H1 (cell line): ENCODE measurements around the gene TOPORS. TPM values are rescaled to one million over a fixed set of nuclear protein-coding genes. Genes with fewer than 3 reads are reported as not detected.

Source experiments
- CTCF ChIA-PET: fragments of 300-600 bp; sonication (Branson Sonifier 250); formaldehyde crosslinking; loops from one replicate; lab custom pipeline; 2021; ENCODE audit not compliant: partially characterized antibody; lab: Charles Lee
- POLR2A ChIA-PET: fragments of 300-600 bp; sonication (Branson Sonifier 250); formaldehyde crosslinking; loops from one replicate; lab custom pipeline; 2021; ENCODE audit warnings: inconsistent platforms; ENCODE audit not compliant: partially characterized antibody; lab: Charles Lee
- DNase-seq, 2 experiments: peaks; one replicate each; pipeline versions ENCODE4 v3.0.0 to v3.0.0-alpha.2; 2010 to 2022; ENCODE audit warnings: low spot score in 2 of 2, low read depth in 1 of 2, mixed read lengths in 1 of 2
- FAIRE-seq: peaks from 2 replicates; lab custom pipeline; 2011; peaks lifted over from hg19 to GRCh38; lab: Jason Lieb, UNC
- H2AFZ ChIP-seq: 2 replicates; pipeline ENCODE4 v1.8.1; 2012; ENCODE audit warnings: low read length, inconsistent platforms
- H2AK5ac ChIP-seq: 2 replicates; pipeline ENCODE4 v1.6.1; 2013; ENCODE audit warnings: low read depth, low read length
- H2BK120ac ChIP-seq: replicated peaks from 2 replicates; pipeline ENCODE3; 2013; ENCODE audit warnings: low read depth, low read length, inconsistent platforms
- H2BK12ac ChIP-seq: 2 replicates; pipeline ENCODE4 v1.6.1; 2013; ENCODE audit warnings: low read depth, low read length
- H2BK15ac ChIP-seq: 2 replicates; pipeline ENCODE4 v1.6.1; 2013; ENCODE audit warnings: low read length
- H2BK20ac ChIP-seq: 2 replicates; pipeline ENCODE4 v1.6.1; 2013; ENCODE audit warnings: low read length
- H2BK5ac ChIP-seq: 2 replicates; pipeline ENCODE4 v1.6.1; 2013; ENCODE audit warnings: low read depth, low read length
- H3K14ac ChIP-seq: 2 replicates; pipeline ENCODE4 v1.6.1; 2013; ENCODE audit warnings: inconsistent platforms; ENCODE audit not compliant: insufficient read length
- H3K18ac ChIP-seq: 2 replicates; pipeline ENCODE4 v1.6.1; 2013; ENCODE audit warnings: low read length; ENCODE audit errors: extremely low read depth
- H3K23ac ChIP-seq: 2 replicates; pipeline ENCODE4 v1.6.1; 2013; ENCODE audit warnings: inconsistent platforms; ENCODE audit not compliant: insufficient read length
- H3K23me2 ChIP-seq: 2 replicates; pipeline ENCODE4 v1.6.1; 2013; ENCODE audit warnings: low read depth, low read length
- H3K27ac ChIP-seq: 2 replicates; pipeline ENCODE4 v1.6.1; 2011; ENCODE audit warnings: low read depth, low read length, inconsistent platforms
- H3K27me3 ChIP-seq, 4 experiments: replicated peaks in 1 of 4; 1 replicate in 1 of 4; 2 replicates in 3 of 4; pipeline versions ENCODE4 v1.6.1 to v1.8.1; 2011 to 2013; ENCODE audit warnings: low read length in 3 of 4, mild to moderate bottlenecking in 3 of 4, inconsistent platforms in 2 of 4, mixed read lengths in 2 of 4, moderate library complexity in 1 of 4; ENCODE audit not compliant: control insufficient read depth in 3 of 4, insufficient read depth in 3 of 4; ENCODE audit errors: extremely low read depth in 1 of 4
- H3K36me3 ChIP-seq, 4 experiments: 2 replicates each; pipeline versions ENCODE4 v1.6.1 to v1.8.1; 2011 to 2013; ENCODE audit warnings: mild to moderate bottlenecking in 4 of 4, low read length in 3 of 4, moderate library complexity in 2 of 4, control low read depth in 1 of 4, inconsistent platforms in 1 of 4; ENCODE audit not compliant: insufficient read depth in 4 of 4, control insufficient read depth in 2 of 4
- H3K4ac ChIP-seq: replicated peaks from 2 replicates; pipeline ENCODE3; 2013; ENCODE audit warnings: low read length, low read depth, mixed read lengths, inconsistent platforms; ENCODE audit not compliant: insufficient read length
- H3K4me1 ChIP-seq, 4 experiments: replicated peaks in 1 of 4; 1 replicate in 1 of 4; 2 replicates in 3 of 4; pipeline versions ENCODE4 v1.6.1 to v1.8.1; 2011 to 2013; ENCODE audit warnings: low read length in 3 of 4, inconsistent platforms in 2 of 4, mixed read lengths in 1 of 4; ENCODE audit not compliant: insufficient read depth in 4 of 4, control insufficient read depth in 3 of 4
- H3K4me2 ChIP-seq, 2 experiments: 2 replicates each; pipeline versions ENCODE4 v1.6.1 to v1.8.1; 2011 to 2013; ENCODE audit warnings: low read depth in 2 of 2, low read length in 2 of 2, control low read depth in 1 of 2, inconsistent platforms in 1 of 2, mild to moderate bottlenecking in 1 of 2; ENCODE audit not compliant: insufficient read depth in 1 of 2
- H3K4me3 ChIP-seq, 4 experiments: fragments of 200-600, 300-600 bp in 1 of 4; sonication (generic), shearing (Covaris generic), sonication (Bioruptor Twin) in 1 of 4; 2 replicates each; pipeline versions ENCODE4 v1.5.1 to v1.8.1; 2011 to 2016; ENCODE audit warnings: low read length in 4 of 4, low read depth in 3 of 4, control low read depth in 2 of 4, inconsistent platforms in 2 of 4, mild to moderate bottlenecking in 2 of 4, mixed read lengths in 1 of 4, moderate library complexity in 1 of 4; ENCODE audit not compliant: insufficient read depth in 2 of 4; ENCODE audit errors: extremely low read depth in 1 of 4
- H3K56ac ChIP-seq: replicated peaks from 2 replicates; pipeline ENCODE3; 2013; ENCODE audit warnings: low read depth, mild to moderate bottlenecking, mixed read lengths, low read length, inconsistent platforms; ENCODE audit not compliant: insufficient read length
- H3K79me1 ChIP-seq: 2 replicates; pipeline ENCODE4 v1.6.1; 2013; ENCODE audit warnings: low read depth, low read length, control low read depth
- H3K79me2 ChIP-seq, 2 experiments: 2 replicates each; pipeline versions ENCODE4 v1.6.1 to v1.8.1; 2012 to 2013; ENCODE audit warnings: low read length in 2 of 2, mild to moderate bottlenecking in 2 of 2, inconsistent platforms in 1 of 2; ENCODE audit not compliant: insufficient read depth in 2 of 2, control insufficient read depth in 1 of 2
- H3K9ac ChIP-seq, 4 experiments: replicated peaks in 1 of 4; 1 replicate in 1 of 4; 2 replicates in 3 of 4; pipeline versions ENCODE4 v1.6.1 to v1.8.1; 2011 to 2013; ENCODE audit warnings: low read depth in 3 of 4, low read length in 3 of 4, control low read depth in 2 of 4, mild to moderate bottlenecking in 2 of 4, moderate library complexity in 2 of 4, inconsistent platforms in 1 of 4; ENCODE audit errors: extremely low read depth in 1 of 4
- H3K9me3 ChIP-seq, 2 experiments: 2 replicates each; pipeline versions ENCODE4 v1.6.1 to v1.8.1; 2012 to 2013; ENCODE audit warnings: mild to moderate bottlenecking in 2 of 2, moderate library complexity in 2 of 2, control low read depth in 1 of 2, inconsistent platforms in 1 of 2, low read depth in 1 of 2, low read length in 1 of 2, mixed read lengths in 1 of 2; ENCODE audit not compliant: insufficient read depth in 2 of 2
- H4K20me1 ChIP-seq, 2 experiments: replicated peaks in 1 of 2; 2 replicates each; pipeline versions ENCODE3 to v1.8.1; 2011 to 2013; ENCODE audit warnings: inconsistent platforms in 2 of 2, low read length in 2 of 2, mild to moderate bottlenecking in 1 of 2; ENCODE audit not compliant: insufficient read depth in 2 of 2, control insufficient read depth in 1 of 2
- H4K5ac ChIP-seq: 2 replicates; pipeline ENCODE4 v1.6.1; 2013; ENCODE audit warnings: low read length, low read depth, mixed read lengths, inconsistent platforms; ENCODE audit not compliant: insufficient read length
- H4K8ac ChIP-seq: 2 replicates; pipeline ENCODE4 v1.8.0; 2013; ENCODE audit warnings: mild to moderate bottlenecking, moderate library complexity, low read length, inconsistent platforms; ENCODE audit not compliant: insufficient read depth; ENCODE audit errors: extremely low read depth
- H4K91ac ChIP-seq: replicated peaks from 2 replicates; pipeline ENCODE3; 2013; ENCODE audit warnings: low read length, mixed read lengths, inconsistent platforms; ENCODE audit not compliant: insufficient read length
- BACH1 ChIP-seq: IDR thresholded peaks from 2 replicates; pipeline ENCODE4 v1.6.1; 2012; ENCODE audit warnings: low read length, improper control_type of control experiment
- CBX5 ChIP-seq: fragments of 300-800, 300-1000 bp; sonication (generic); IDR thresholded peaks from 2 replicates; pipeline ENCODE4 v1.7.1; 2016; ENCODE audit warnings: antibody characterized with exemption, low read length, low read depth
- CREB1 ChIP-seq: IDR thresholded peaks from 2 replicates; pipeline ENCODE4 v1.6.1; 2012; ENCODE audit warnings: inconsistent platforms
- GTF2F1 ChIP-seq: IDR thresholded peaks from 2 replicates; pipeline ENCODE4 v1.6.1; 2012; ENCODE audit warnings: low read depth, low read length, improper control_type of control experiment, borderline replicate concordance
- HDAC6 ChIP-seq: IDR thresholded peaks from one replicate; pipeline ENCODE4 v1.7.1; 2012; ENCODE audit warnings: low read depth, mild to moderate bottlenecking, inconsistent platforms, low read length, moderate library complexity
- JUND ChIP-seq: IDR thresholded peaks from 2 replicates; pipeline ENCODE4 v1.6.1; 2011; ENCODE audit warnings: mild to moderate bottlenecking, improper control_type of control experiment, low read length
- KDM1A ChIP-seq: fragments of 200-600, 300-600 bp; sonication (generic); IDR thresholded peaks from 2 replicates; pipeline ENCODE4 v1.7.1; 2016; ENCODE audit warnings: mild to moderate bottlenecking, low read length, borderline replicate concordance
- KDM5A ChIP-seq: fragments of 200-600 bp; IDR thresholded peaks from 2 replicates; pipeline ENCODE4 v1.7.1; 2012; ENCODE audit warnings: mild to moderate bottlenecking, low read length, inconsistent platforms, mixed read lengths
- POLR2A ChIP-seq, 2 experiments: IDR thresholded peaks; 1 replicate in 1 of 2; 2 replicates in 1 of 2; pipeline ENCODE4 v1.6.1; 2011; ENCODE audit warnings: low read depth in 2 of 2, low read length in 2 of 2, mild to moderate bottlenecking in 2 of 2; ENCODE audit errors: control extremely low read depth in 1 of 2
- RFX5 ChIP-seq: IDR thresholded peaks from 2 replicates; pipeline ENCODE4 v1.6.1; 2011; ENCODE audit warnings: low read depth, low read length, improper control_type of control experiment, borderline replicate concordance
- SUZ12 ChIP-seq: fragments of 200-600 bp; sonication (generic); IDR thresholded peaks from 2 replicates; pipeline ENCODE4 v1.6.1; 2012; ENCODE audit warnings: mild to moderate bottlenecking, inconsistent platforms, low read length, moderate library complexity, mixed read lengths
- TAF1 ChIP-seq: IDR thresholded peaks from 2 replicates; pipeline ENCODE4 v1.6.1; 2011; ENCODE audit warnings: mild to moderate bottlenecking, low read depth, low read length
- TCF12 ChIP-seq: IDR thresholded peaks from 2 replicates; pipeline ENCODE4 v1.6.1; 2011; ENCODE audit warnings: low read depth, mild to moderate bottlenecking, low read length
- TEAD4 ChIP-seq: IDR thresholded peaks from 2 replicates; pipeline ENCODE4 v1.6.1; 2012; ENCODE audit warnings: low read depth, low read length, inconsistent platforms, mixed read lengths
- ZNF274 ChIP-seq: IDR thresholded peaks from 2 replicates; pipeline ENCODE4 v1.7.0; 2012; ENCODE audit warnings: low read length, borderline replicate concordance; ENCODE audit errors: extremely low read depth
- WGBS, 2 experiments: shearing (Covaris generic) in 1 of 2; methylation state at CpG; one replicate each; pipeline versions ENCODE4 v1.1.6 to v1.1.7; 2013 to 2015; ENCODE audit warnings: low lambda C conversion rate in 2 of 2, mixed read lengths in 2 of 2, inconsistent platforms in 1 of 2, low coverage in 1 of 2, missing lambda C conversion rate in 1 of 2; ENCODE audit not compliant: insufficient replicate concordance in 2 of 2, insufficient coverage in 1 of 2, insufficient read length in 1 of 2; ENCODE audit errors: extremely low coverage in 1 of 2, missing lambda C conversion rate in 1 of 2; 5-methylcytosine and 5-hydroxymethylcytosine counted together
- polyA plus RNA-seq, 7 experiments: library from polyadenylated mRNA; depleted of rRNA in 3 of 7; stranded (reverse) in 5 of 7; unstranded in 2 of 7; fragments of >200 nt in 5 of 7; fragments of 200-250 nt in 2 of 7; gene quantifications; 1 replicate in 5 of 7; 2 replicates in 1 of 7; 4 replicates in 1 of 7; pipeline versions ENCODE4 v1.2.1 to v1.2.3, GENCODE V29; 2011 to 2013; ENCODE audit warnings: missing spikeins in 2 of 7, mixed read lengths in 2 of 7
- total RNA-seq: library from RNA; stranded (reverse); fragmentation: NEBNext Ultra II Directional; extraction: Animal tissue kit (Norgen Biotek cat#: 25700); gene quantifications from 2 replicates; pipeline ENCODE4 v1.2.1, GENCODE V29; 2021
- TF ChIP-seq, protein P1 (sequence below): IDR thresholded peaks from 2 replicates; pipeline ENCODE4 v1.6.1; 2012; ENCODE audit warnings: inconsistent platforms

Gene TOPORS
- total and polyA plus RNA-seq, 2 of the 8 experiments (the other 6 are each of a cell fraction or from before 2014, with no cell fraction given): 10.3 to 30.7 TPM

DNA sequence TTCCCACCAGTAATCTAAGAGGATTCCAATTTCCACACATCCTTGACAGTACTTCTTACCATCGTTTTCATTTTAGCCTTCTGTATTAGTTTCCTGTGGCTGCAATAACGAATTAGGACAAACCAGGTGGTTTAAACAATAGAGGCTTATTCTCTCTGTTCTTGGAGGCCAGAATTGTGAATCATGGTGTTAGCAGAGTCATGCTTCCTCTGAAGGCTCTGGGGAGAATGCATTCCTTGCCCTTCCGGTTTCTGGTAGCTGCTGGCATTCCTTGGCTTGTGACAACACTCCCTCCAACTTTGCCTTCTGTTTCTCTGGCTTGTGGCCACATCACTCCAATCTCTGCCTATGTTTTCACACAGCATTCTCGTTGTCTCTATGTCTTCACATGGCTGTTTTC is 49.9 kb downstream of the TOPORS start:
- H3K18ac ChIP-seq: no peak overlapping the region
- H3K23ac ChIP-seq: no peak overlapping the region
- FAIRE-seq (no peak), DNase-seq (no peak)
- H2BK5ac ChIP-seq: no peak overlapping the region
- no peaks in the 10 kb centered on the region for H4K20me1 ChIP-seq
- H2BK15ac ChIP-seq: no peak overlapping the region
- 81% methylated on average over 4 of the region's 4 CpGs; no CpG with 5 or more reads in 1 of the 2 experiments for WGBS, 2 experiments
- H3K9me3 ChIP-seq: no peaks in the 10 kb centered on the region
- H2BK12ac ChIP-seq: no peak overlapping the region
- no peaks in the 10 kb centered on the region for H3K79me2 ChIP-seq
- H3K4me1 ChIP-seq: peaks cover 0 to 7% (median 2%) of the 10 kb centered on the region in 4 experiments; a peak in 3 of 7 replicates
- POLR2A ChIA-PET: interaction anchor here (0.9 to 1.2 kb wide), 2 partner anchors 23 to 118 kb away, joined by 3 read pairs; partner anchors contain the start of genes ACO1 and RIGI
- no peak overlapping the region for H3K9ac ChIP-seq
- H3K27me3 ChIP-seq: no peaks in the 10 kb centered on the region
- no peak overlapping the region for H4K8ac ChIP-seq
- no peak overlapping the region for H3K56ac ChIP-seq
- H3K4me2 ChIP-seq: no peak overlapping the region
- no peaks in the 10 kb centered on the region for H3K79me1 ChIP-seq
- H2BK120ac ChIP-seq: no peak overlapping the region
- no peak overlapping the region for H2AFZ ChIP-seq
- H4K5ac ChIP-seq: no peak overlapping the region
- no peak overlapping the region for H4K91ac ChIP-seq
- H3K27ac ChIP-seq: no peak overlapping the region
- no peak overlapping the region for H3K14ac ChIP-seq
- no peak overlapping the region for H2BK20ac ChIP-seq
- no peak overlapping the region for H3K4ac ChIP-seq
- no peak overlapping the region for H3K4me3 ChIP-seq
- H3K36me3 ChIP-seq: peaks cover 0 to 4% (median 0%) of the 10 kb centered on the region in 4 experiments; a peak in 2 of 8 replicates
- CTCF ChIA-PET: interaction anchor here (0.7 kb wide), 1 partner anchor 120 kb away, joined by 3 read pairs; no protein-coding TSS in a partner anchor
- no peaks in the 10 kb centered on the region for H3K23me2 ChIP-seq
- no peak overlapping the region for H2AK5ac ChIP-seq
- TF ChIP-seq GTF2F1: no peak
- TF ChIP-seq KDM1A: no peak
- TF ChIP-seq CBX5: no peak
- TF ChIP-seq KDM5A: no peak
- TF ChIP-seq TEAD4: no peak
- no peak for TF ChIP-seq ZNF274
- no peak for TF ChIP-seq HDAC6
- TF ChIP-seq SUZ12: no peak
- no peak for TF ChIP-seq CREB1
- no peak for TF ChIP-seq RFX5
- no peak for TF ChIP-seq TAF1
- no peak for TF ChIP-seq TCF12
- TF ChIP-seq, protein P1, sequence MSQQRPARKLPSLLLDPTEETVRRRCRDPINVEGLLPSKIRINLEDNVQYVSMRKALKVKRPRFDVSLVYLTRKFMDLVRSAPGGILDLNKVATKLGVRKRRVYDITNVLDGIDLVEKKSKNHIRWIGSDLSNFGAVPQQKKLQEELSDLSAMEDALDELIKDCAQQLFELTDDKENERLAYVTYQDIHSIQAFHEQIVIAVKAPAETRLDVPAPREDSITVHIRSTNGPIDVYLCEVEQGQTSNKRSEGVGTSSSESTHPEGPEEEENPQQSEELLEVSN: no peak
- TF ChIP-seq POLR2A (IDR thresholded peaks at IDR 0.05; ENCODE audit: control extremely low read depth in 1 of 2, low read depth in 2 of 2, low read length in 2 of 2): no peak
- TF ChIP-seq JUND: no peak
- TF ChIP-seq BACH1: no peak
